Measurements from ENCODE around the gene TAF3.

Gene TAF3

GRCh38 chr10:7933757-7934156 is 115.5 kb downstream of the TAF3 start:
- no peak for DNase-seq (ENCODE audit: low read depth, low spot score)

DNA sequence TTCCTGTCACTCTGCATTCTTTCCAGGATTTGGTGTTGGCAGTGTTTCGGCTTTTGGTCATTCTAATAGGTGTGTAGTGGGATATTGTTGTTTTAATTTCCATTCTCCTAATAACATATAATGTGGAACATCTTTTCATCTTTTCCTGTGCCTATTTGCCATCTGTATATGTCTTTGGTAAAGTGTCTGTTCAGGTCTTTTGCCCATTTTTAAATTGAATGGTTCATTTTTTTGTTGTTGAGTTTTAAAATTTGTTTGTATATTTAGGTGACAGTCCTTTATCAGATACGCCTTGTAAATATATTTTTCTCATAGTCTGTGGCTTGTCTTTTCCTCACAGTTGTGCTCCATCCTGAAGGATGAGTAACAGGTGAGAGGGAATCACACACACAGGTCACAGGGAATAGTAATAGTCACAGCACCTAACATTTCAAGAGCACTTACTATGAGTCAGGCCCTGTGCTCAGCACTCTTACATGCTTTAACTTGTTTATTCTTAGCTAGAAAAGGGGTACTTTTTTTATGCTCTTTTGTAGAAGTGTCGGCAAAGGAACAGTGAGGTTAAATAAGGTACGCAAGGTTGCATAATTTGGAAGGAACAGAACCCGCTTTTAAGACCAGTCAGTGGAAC is 119.1 kb downstream of the TAF3 start:
- DNase-seq (ENCODE audit: low read depth, low spot score): no peak

- DNase-seq (ENCODE audit: low read depth, low spot score): no peak
These were observed 123.3 kb downstream of the TAF3 start for GRCh38 chr10:7941576-7941975.

GRCh38 chr10:7942316-7942715 is 124.0 kb downstream of the TAF3 start:
- DNase-seq (ENCODE audit: low read depth, low spot score): no peak

DNA sequence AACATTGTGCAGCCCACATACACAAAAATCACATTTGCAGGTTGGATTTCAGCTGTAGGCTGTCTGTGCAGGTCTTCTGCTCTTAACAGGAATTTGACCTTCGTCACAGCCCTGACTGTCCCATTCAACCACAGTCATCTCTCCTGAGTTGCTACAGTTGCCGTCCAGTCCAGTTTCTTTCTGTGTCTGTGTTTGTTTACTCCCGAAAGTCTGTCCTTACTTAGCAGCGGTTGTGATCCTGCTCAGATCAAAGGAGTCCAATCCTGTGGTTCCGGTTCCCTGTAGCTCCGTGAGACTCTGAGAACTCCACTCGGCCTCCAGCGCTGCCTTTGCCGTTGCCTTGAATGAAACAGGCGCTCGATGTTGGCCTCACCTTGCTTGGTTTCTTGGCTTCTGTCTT is 124.6 kb downstream of the TAF3 start:
- no peak for DNase-seq (ENCODE audit: low read depth, low spot score)

GRCh38 chr10:7944215-7944480 is 125.8 kb downstream of the TAF3 start:
- DNase-seq (ENCODE audit: low read depth, low spot score): no peak

DNA sequence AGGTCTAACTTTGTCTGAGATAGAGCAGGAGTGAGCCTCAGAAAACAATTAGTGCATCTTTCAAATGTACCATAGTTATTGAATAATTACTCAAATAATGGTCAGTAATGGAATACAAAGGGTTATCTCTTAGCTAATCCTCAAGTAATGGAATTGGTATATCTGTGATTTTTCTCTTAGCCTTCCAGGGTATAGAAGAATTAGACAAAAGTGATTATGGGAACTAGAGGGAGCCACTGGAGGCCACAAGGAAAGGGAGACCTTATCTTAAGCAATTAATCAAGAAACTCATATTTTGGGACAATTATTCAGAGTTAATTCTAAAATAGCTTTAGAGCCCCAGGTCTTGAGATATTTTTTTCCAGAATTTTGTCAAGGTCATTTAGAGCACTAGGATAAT is 126.2 kb downstream of the TAF3 start:
- no peak for DNase-seq (ENCODE audit: low read depth, low spot score)

DNA sequence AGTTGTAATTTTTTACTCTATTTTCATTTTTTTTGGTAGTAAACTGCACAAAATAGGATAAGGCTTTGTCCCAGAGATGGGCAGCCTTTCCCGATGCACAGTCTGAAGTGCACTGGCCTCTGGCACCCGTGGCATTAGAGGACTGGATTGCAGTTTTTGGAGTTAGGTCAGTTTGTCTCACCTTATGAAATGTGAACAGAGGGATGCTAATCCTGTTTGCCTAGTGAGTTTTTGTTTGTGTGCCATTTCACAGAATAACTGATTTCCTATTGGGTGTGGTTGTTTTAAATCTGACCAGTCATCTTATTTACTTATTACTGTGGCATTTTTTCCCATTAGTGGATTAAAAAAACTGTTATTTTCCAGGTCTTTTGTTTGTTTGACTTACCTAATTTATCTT is 126.7 kb downstream of the TAF3 start:
- no peak for DNase-seq (ENCODE audit: low read depth, low spot score)

DNA sequence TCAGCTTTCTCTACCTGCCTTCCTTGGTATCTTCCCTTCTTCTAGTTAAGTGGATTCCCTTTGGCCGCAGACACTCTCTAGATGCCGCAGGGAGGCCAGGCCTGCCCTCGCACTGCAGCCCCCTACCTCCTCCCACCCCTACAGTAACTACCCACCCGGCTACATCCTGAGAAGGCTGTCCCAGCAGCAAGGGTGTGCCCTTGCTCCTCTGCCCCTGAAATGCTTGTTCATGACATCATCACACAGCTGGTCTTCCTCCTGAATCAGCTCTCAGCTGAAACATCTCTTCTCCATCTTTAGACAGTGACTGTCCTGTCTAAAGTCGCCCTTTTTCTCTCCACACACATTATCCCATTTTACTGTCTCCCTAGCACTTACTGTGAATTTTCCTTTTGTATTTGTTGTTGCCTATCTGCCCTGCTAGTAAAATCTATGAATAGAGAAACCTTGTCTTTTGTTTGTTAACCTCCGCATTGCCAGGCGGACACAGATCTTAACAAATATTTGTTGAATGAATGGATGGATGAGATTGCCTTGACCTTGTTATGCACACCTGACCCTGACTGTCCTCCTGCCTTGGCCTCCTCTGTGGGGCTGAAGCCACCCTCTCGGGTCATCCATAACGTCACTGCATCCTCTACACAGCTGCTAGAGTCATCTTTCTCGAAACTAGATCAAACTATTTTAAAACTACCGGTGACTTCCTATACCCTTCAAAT is 127.3 kb downstream of the TAF3 start:
- DNase-seq (ENCODE audit: low read depth, low spot score): no peak

DNA sequence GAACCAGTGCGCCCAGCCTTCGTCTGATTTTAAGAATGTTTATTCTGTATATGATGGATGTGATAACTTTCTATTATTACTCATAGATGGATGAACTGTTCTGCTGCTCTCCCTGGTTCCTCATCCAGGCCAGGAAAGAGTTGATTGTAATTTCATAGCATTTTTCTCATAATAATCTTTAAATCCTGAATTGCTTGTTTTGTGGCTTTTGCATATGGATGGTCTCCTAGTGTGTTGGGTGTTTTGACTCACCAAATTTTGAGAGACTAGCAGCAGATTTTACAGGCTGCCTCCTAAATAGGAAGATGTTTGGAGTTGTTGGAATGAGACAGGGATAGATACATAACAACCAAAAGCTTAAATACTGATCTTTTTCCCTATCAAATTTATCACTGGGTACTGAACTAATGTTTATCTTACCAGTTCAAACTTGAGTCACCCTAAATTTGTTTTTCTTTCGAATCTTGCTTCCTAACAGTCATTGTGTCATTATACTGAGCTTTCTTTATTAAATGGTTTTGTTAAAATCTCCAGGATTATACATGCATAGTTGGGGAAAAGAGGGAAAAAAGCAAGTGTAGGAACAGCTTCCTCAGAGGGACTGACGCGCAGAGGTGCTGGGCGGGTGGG is 130.2 kb downstream of the TAF3 start:
- no peak for DNase-seq (ENCODE audit: low read depth, low spot score)

DNA sequence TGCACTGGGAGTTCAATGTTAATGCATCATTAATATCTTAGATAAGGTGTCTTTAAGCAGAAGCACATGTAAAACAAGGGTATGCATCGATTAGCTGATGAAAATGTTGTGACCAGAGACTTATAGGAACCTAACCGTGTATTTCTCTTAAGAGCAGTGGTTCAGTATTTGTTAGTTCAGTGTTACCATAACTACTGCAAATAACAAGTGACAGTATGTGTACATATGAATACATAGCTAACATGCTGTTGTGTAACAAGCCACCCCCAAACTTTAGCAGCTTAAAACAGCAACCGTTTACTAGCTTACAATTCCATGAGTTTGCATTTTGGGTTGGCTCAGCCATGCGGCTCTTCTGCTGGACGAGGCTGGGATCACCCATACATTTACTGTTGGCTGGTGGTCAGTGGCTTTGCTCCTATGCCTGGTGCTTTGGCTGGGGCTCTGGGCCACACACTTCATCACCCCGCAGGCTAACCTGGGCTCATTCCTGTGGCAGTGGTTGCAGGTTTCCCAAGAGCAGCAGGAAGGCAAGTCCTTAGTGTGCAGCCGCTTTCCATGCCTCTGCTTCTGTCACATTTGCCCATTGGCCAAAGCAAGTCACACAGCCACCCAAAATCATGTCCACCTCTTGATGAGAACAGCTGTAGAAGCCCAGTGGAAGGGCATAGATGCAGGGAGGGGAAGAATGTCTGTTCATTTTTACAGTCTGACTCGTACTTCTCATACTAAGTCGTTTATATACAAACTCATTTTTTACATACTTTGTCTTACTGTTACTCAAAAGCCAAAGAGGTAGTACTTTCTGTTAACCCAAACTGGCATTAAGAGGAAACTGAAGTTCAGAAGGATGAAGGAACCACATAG is 132.9 kb downstream of the TAF3 start:
- no peak for DNase-seq (ENCODE audit: low read depth, low spot score)

DNA sequence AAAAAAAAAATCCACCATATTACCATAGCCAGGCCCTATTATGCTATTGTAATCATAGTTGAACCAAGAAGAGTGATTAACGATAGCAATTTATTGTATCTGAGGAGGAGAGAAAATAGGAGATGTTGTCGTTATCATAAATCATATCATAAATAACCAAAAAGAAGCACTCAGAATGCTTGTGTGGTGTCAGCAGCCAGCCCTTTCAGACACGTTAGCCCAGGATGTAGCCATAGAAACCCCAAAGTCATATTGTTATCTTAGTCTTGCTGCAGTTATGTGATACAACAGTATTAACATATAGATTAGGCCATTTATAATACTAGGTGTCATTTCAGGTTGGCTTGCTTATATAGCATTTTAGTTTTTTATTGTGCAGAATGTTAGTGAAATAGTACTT is 134.0 kb downstream of the TAF3 start:
- DNase-seq (ENCODE audit: low read depth, low spot score): no peak

DNA sequence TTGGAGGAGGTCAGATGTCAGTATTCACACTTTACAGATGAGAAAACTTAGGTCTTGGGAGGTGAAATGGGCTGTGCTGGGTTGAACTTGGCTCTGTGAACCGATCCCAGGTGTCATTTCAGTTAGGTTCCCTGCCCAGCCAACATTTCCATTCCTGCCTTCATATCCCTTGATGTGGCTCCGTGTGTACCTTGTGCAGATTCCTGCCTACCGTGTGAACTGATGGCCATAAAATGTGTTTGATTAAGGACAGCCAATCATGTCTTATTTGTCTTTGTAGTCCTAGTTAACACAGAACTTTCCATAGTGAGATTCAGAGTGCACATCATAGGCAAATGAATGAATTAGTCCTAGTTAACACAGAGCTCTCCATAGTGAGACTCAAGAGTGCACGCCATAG is 135.1 kb downstream of the TAF3 start:
- no peak for DNase-seq (ENCODE audit: low read depth, low spot score)

- no peak for DNase-seq (ENCODE audit: low read depth, low spot score)
These were observed 137.1 kb downstream of the TAF3 start for GRCh38 chr10:7955446-7955845.

- DNase-seq (ENCODE audit: low read depth, low spot score): no peak
These were observed 138.2 kb downstream of the TAF3 start for GRCh38 chr10:7956508-7956907.

GRCh38 chr10:7957591-7957990 is 139.3 kb downstream of the TAF3 start:
- DNase-seq (ENCODE audit: low read depth, low spot score): no peak

DNA sequence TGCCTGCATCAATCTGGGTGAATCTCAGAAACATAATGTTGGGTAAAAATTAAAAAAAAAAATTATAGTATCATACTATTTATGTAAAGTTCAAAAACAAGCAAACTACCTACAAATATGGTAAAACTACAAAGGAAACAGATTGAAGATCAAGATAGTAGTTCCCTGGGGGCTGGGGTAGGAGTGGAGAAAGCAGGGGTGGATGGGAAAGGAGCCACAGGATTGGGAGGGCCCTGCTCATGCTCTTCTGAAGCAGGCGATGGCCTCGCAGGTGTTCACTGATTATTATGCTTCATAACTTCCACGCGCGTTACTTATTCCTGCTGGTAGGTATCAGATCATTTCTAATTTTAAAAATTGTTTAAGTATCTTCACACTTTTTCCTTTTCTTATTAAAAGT is 140.1 kb downstream of the TAF3 start:
- DNase-seq (ENCODE audit: low read depth, low spot score): no peak

- DNase-seq (ENCODE audit: low read depth, low spot score): no peak
These were observed 141.8 kb downstream of the TAF3 start for GRCh38 chr10:7960108-7960507.

- DNase-seq (ENCODE audit: low read depth, low spot score): no peak
These were observed 144.3 kb downstream of the TAF3 start for GRCh38 chr10:7962592-7962991.

DNA sequence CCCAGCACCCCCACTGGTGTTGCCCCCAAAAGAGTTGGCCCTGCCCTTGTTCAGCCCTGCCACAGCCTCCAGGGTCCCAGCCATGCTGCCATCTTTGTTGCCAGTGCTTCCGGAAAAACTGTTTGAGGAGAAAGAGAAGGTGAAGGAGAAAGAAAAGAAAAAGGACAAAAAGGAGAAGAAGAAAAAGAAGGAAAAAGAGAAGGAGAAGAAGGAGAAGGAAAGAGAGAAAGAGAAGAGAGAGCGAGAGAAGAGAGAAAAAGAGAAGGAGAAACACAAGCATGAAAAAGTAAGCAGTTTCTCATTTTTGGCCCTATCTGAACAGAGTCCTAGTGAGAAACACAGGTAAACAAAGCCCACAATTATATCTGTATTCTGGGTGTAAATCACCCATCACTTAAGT is 147.2 kb downstream of the TAF3 start:
- no peak for DNase-seq (ENCODE audit: low read depth, low spot score)

- DNase-seq (ENCODE audit: low read depth, low spot score): no peak
These were observed 148.7 kb downstream of the TAF3 start for GRCh38 chr10:7967035-7967434.

DNA sequence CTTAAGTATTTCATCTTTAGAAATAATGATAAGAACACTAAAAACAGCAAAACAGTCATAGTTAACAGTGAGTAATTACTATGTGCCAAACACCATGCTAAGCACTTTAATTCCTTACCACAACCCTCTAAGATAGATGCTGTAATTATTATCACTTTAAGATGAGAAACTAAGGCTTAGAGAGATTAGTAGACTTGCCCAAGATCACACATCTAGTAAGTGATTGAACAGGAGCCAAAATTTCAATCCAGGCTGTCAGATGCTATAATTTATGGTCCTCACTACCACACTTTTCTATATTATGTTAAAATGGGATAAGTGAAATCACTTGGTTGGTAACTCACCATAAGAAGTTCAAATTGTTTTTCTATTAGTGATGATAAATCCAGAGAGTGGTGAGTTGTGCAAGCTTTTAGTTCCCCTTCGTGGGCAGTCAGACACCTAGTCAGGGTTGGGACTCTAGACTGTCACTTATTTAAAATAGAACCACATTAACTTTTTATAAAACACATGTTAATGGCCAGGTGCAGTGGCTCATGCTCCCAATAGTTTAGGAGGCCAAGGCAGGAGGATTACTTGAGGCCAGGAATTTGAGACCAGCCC is 150.3 kb downstream of the TAF3 start:
- no peak for DNase-seq (ENCODE audit: low read depth, low spot score)

Measured in activated naive CD8-positive, alpha-beta T cell treated with anti-CD3 and anti-CD28 coated beads, Interleukin-2, amount 50 U/mL, for 16 hours (primary cell).